ENCODE measurements around the gene ITGA6.
"Not testable (repeated sequence)": the region's sequence is repeated elsewhere in the genome, so short reads cannot be mapped to it uniquely, and the experiment has no call there.

Gene ITGA6

GRCh38 chr2:172531309-172531708, 103.9 kb downstream of the ITGA6 start:
- in situ Hi-C loops (cut with HindIII; ENCODE audit: low sequenced_read_pairs), result no loop called here
- TF ChIP-seq, protein P1, sequence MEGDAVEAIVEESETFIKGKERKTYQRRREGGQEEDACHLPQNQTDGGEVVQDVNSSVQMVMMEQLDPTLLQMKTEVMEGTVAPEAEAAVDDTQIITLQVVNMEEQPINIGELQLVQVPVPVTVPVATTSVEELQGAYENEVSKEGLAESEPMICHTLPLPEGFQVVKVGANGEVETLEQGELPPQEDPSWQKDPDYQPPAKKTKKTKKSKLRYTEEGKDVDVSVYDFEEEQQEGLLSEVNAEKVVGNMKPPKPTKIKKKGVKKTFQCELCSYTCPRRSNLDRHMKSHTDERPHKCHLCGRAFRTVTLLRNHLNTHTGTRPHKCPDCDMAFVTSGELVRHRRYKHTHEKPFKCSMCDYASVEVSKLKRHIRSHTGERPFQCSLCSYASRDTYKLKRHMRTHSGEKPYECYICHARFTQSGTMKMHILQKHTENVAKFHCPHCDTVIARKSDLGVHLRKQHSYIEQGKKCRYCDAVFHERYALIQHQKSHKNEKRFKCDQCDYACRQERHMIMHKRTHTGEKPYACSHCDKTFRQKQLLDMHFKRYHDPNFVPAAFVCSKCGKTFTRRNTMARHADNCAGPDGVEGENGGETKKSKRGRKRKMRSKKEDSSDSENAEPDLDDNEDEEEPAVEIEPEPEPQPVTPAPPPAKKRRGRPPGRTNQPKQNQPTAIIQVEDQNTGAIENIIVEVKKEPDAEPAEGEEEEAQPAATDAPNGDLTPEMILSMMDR (IDR thresholded peaks at IDR 0.05; ENCODE audit: low read depth, low read length, missing control alignments), result no peak
- no peak for DNase-seq (ENCODE audit: low read depth)
- H3K4me3 ChIP-seq (ENCODE audit: low read depth, low read length), result no peak overlapping the region

DNA sequence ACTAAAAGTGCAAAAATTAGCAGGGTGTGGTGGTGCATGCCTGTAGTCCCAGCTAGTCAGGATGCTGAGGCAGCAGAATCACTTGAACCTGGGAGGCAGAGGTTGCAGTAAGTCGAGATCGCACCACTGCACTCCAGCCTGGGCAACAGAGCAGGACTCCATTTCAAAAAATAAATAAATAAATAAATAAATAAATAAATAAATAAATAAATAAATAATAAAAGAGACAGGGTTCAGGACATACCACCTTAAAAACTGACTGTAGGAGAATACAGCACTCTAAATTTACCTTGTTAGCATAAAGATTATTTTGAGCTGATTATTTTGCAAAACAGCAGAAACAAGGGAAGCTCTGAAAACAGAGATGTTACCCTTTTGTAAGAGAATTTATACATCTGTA, 105.1 kb downstream of the ITGA6 start:
- in situ Hi-C loops (cut with HindIII; ENCODE audit: low sequenced_read_pairs); DNase-seq (ENCODE audit: low read depth); H3K4me3 ChIP-seq (ENCODE audit: low read depth, low read length): not testable (repeated sequence)

- in situ Hi-C loops (cut with HindIII; ENCODE audit: low sequenced_read_pairs), result no loop called here
- H3K4me3 ChIP-seq (ENCODE audit: low read depth, low read length), result no peak overlapping the region
- no peak for DNase-seq (ENCODE audit: low read depth)
- TF ChIP-seq, protein P1 (IDR thresholded peaks at IDR 0.05; ENCODE audit: low read depth, low read length, missing control alignments), result no peak
Observed at GRCh38 chr2:172533687-172534086, 106.3 kb downstream of the ITGA6 start.

- no peak overlapping the region for H3K4me3 ChIP-seq (ENCODE audit: low read depth, low read length)
- no peak for DNase-seq (ENCODE audit: low read depth)
- in situ Hi-C loops (cut with HindIII; ENCODE audit: low sequenced_read_pairs), result no loop called here
- TF ChIP-seq, protein P1 (IDR thresholded peaks at IDR 0.05; ENCODE audit: low read depth, low read length, missing control alignments), result no peak
Observed at GRCh38 chr2:172535119-172535518, 107.7 kb downstream of the ITGA6 start.

- H3K4me3 ChIP-seq (ENCODE audit: low read depth, low read length); DNase-seq (ENCODE audit: low read depth); in situ Hi-C loops (cut with HindIII; ENCODE audit: low sequenced_read_pairs): not testable (repeated sequence)
Observed at GRCh38 chr2:172537851-172538250, 110.5 kb downstream of the ITGA6 start.

DNA sequence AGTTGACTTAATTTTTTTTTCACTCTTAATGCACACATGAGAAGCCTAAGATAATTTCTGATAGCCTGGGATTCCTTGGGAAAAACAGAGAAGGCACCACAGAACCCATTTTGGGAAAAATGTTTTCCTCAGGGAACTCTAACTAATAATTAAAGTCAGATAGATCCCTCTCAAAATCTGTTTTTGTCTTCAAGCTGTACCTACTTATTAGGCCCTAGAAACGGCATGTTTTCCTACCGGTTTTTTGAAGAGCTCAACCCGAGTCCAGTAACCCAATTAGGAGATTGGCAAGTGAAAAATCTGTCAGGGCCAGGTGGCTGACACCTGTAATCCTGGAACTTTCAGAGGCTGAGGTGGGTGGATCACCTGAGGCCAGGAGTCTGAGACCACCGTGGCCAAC, 112.4 kb downstream of the ITGA6 start:
- TF ChIP-seq, protein P1 (IDR thresholded peaks at IDR 0.05; ENCODE audit: low read depth, low read length, missing control alignments), result no peak
- in situ Hi-C loops (cut with HindIII; ENCODE audit: low sequenced_read_pairs), result no loop called here

GRCh38 chr2:172540421-172540820, 113.0 kb downstream of the ITGA6 start:
- TF ChIP-seq, protein P1 (IDR thresholded peaks at IDR 0.05; ENCODE audit: low read depth, low read length, missing control alignments), result no peak
- in situ Hi-C loops (cut with HindIII; ENCODE audit: low sequenced_read_pairs), result no loop called here
- H3K4me3 ChIP-seq (ENCODE audit: low read depth, low read length), result no peak overlapping the region

More for the DNA sequence above, 112.4 kb downstream of the ITGA6 start:
- no peak overlapping the region for H3K4me3 ChIP-seq (ENCODE audit: low read depth, low read length)
- DNase-seq (ENCODE audit: low read depth), result no peak

DNA sequence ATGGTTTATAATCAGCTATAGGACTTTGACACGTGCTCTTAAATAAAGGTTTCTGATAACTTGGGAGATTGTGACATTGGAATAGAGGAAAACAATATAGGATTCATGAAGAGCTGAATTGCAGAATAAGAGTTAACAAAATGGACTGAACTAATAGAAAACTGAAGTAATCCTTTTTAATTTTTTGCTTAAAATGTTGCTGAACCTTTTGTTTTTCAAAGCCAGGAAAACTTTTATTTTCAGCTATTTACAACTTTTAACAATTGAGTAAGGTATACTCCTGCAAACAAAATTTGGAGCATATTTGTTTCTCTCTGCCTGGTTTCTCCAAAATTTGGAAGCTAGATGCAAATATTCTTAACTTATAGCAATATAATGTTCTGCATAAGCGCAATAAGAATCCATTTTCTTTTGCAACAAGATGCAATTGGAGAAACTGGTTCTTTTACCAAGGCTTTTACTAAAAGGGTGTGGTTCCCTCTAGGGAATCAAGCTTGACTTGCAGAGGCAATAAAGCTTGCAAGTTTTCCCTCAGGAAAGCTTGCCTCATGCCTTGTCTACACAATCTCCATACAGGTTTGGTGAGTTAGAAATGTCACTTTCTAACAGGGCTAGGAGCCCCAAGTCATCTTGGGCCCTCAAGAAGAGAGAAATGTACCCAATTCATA, 118.2 kb downstream of the ITGA6 start:
- DNase-seq (ENCODE audit: low read depth), result no peak
- TF ChIP-seq, protein P1 (IDR thresholded peaks at IDR 0.05; ENCODE audit: low read depth, low read length, missing control alignments), result no peak
- no peak overlapping the region for H3K4me3 ChIP-seq (ENCODE audit: low read depth, low read length)
- in situ Hi-C loops (cut with HindIII; ENCODE audit: low sequenced_read_pairs), result no loop called here

More at GRCh38 chr2:172540421-172540820, 113.0 kb downstream of the ITGA6 start:
- no peak for DNase-seq (ENCODE audit: low read depth)
